GM19372 (cell line): ENCODE data around the gene TNFRSF14.

Source experiments
- ATAC-seq: cut with Tn5 transposase; IDR thresholded peaks from one replicate; pipeline ENCODE4 v1.9.1; 2021; ENCODE audit warnings: mild to moderate bottlenecking, low read depth, moderate library complexity; ENCODE audit not compliant: unreplicated experiment

Gene TNFRSF14

DNA sequence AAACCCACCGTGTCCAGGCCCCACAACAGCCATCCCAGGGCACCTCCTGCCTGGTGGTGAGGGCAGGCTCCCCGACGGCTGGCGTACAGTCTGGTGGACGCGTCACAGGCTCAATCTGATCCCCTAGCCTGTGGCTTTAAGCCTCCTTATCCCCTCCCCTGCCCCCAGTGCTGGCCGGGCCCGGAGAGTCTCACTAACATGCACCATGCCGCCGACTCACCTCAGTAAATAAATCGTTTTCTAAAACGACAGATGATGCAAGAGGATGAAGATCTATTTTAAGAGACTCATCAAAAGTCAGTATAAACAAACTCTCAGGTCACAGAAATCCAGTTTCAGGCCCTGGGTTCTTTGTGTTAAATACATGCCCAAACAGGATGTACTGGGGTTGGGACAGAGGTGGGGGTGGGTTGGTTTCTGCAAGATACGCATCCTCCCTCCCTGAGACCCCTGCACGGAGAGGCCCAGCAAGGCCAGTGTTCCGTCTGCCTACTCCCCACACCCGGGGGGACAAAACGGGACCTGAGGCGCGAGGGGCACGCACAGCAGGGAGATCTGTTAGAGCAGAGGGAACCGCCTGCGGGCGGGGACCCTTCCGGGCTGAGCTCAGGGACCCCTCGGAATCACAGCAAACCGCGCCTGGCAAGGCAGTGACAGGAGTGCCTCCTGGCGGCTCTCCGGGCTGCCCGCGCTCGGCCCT is 32.8 kb upstream of the TNFRSF14 start:
- ATAC-seq, result no peak

DNA sequence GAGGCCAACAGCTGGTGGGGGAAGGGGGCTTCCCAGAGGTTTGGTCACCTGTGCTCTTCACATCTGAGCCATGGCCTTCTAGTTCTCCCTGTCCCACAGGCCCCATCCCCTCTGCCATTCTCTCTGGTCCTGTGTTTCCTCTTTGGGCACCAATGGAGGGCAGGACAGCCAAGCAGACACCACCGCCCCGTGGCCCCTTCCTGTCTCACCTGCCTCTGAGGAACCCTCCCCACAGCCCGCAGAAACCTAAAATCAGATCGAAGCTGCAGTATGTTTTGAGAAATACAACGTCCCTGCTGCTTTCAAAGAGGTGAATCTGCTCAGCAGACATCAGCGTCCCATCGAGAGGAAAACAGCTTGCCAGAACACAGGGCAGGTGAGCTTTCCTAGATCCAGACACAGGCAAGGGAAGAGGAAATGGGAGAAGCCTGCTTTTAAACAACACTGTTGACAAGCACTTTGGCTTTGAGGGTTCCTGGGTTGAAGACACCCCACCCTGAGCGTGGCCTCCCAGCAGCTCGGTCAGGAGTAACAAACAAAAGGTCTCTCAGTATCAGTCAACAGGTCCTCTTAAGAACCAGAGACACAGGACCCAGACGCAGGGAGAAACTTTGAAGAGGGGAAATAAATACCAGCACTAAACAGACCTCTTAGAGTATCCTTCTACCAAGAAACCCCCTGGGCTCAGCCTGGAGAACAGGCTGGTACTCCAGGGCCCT is 32.1 kb upstream of the TNFRSF14 start:
- no peak for ATAC-seq

DNA sequence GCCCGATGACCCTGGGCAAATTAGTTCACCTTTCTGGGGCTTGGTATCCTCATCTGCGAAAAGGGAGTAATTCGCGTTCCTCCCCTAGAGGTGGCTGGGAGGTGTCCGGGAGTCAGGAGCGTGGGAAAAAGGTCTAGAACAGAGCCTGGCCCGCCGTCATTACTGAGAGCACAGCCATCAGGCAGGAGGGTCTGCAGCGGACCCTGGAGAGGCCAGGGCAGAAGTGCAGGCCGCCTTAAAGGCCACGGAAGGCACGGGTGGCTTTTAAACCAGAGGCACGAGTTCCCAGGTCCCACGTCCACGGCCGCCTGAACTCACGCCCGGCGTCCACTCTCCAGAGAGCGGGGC is 30.6 kb upstream of the TNFRSF14 start:
- ATAC-seq, result no peak

DNA sequence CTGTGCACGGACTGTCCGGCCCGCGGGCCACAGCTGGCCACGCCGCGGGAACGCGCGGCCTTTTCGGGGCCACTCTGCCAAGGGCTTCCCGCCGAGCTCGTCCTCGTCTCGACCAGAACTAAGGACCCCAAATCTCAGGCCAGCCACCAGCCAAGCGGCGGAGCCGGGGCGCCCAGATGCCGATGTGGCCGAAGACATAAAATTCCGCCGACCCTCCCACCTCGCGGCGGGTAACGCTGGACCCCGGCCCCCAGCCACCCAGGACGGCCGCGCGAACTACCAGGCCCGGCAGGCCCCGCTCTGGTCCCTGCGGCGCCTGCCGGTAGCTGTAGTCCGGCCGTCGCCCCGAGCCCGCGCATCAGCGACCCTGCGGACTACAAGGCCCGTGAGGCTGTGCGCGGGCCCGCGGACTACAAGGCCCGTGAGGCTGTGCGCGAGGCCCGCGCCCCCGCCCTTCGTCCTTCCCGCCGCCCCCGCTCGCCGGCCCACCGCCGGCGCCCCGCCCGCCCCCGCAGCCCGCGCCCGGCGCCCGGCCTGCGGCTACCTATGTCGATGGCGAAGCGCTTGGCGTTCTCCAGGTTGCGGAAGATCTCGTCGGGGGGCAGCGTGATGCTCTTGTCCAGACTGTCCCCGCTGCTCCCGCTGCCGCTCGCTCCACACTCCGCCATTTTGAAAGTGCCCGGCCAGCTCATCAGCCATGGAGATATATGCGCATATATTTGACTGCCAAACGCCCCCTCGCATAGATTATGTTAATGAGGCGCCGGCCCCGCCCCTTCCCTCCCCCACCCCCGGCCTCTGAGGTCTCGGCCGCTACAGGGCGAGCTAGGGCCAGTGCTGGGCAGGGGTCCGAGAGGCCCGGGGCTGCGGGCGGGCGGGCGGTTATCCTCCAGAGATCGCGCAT is 30.0 kb upstream of the TNFRSF14 start, which contains the start of gene PANK4:
PANK4 (minus strand) TSS at position 677 of the 904 bp plus-strand sequence; CDS start at position 668, 9 bp downstream.
- peak; percentile 83 for ATAC-seq

DNA sequence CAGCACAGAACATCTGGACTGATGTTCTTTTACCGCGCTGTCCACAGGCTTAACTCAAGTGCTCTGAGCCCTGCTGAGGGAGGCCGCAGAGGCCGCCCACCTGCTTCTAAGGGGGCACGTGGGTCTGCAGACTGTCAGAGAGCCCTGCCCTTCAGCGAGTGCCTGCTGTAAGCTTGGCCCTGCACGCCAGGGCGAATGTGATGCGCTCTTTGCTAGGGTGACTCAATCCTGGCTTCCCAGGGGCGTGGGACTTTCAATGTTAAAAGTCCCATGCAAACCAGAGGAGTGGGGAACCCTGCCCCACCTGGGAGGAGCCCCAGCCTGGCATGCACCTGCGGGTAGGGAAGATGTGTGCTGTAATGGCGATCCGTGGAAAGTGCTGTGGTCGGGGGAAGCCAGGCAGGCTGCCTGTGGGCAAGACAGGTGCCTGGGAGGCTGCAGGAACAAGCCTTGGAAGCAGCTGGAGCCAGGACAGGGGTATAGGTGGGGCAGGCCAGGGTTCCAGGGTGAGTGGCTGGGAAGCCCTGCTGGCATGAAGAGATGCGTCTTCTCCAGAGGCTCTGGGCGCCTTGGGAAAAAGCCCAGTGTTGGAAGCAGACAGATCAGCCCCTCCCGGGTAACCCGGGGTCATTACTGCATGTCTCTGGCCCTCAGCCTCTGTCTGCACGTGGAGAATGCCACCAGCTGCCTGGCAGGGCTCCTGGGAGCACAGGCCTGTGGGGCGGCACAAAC is 29.2 kb upstream of the TNFRSF14 start:
- peak; percentile 21 for ATAC-seq

DNA sequence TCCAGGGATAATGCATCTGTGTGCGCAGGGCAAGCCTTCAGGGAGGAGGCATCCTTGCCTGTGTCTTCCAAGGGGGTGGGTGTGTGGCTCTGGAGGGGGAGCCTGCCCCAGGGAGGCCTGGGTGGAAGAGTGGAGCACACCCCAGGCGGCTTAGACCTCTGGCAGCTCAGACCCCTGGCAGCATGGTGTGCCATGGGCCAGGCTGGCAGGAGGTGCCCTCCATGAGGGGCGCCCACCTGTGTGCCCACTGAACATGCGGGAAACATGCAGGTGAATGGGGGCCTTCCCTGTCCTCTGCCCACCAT is 28.7 kb upstream of the TNFRSF14 start:
- no peak for ATAC-seq

DNA sequence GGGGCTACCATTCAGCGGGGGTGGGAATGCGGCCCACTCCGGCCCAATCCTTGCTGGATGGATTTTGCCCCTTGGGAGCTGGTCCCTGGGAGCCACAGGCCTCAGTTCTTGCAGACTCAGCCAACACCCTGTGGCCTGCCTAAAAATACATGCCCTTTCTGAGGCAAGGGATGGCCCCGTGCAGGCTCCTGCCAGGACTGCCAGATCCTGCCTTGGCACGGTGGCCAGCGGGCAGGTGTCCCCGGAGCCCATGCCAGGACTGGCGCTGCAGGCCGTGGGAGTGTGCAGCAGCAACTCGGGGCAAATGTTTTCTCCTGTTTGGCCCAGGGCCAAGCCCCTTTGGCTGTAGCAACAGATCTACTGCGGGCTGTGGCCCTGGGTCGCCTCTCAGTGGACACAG is 28.2 kb upstream of the TNFRSF14 start:
- no peak for ATAC-seq

DNA sequence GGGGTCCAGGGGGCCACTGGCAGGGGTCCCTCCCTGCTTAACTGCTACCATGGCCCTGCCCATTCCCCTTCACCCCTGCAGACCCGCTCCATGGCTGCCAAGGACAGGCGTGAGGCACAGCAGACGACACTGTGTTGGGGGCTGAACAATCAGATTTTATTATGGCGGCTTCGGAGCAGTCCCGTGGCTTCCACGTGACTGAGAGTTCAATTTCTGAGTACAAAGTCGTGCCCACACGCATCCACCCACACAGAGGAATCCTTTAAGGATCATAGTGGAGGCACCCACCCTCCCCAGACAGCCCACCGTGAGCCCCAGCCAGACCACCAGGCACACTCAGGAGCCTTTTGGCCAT is 27.6 kb upstream of the TNFRSF14 start:
- ATAC-seq, result no peak

DNA sequence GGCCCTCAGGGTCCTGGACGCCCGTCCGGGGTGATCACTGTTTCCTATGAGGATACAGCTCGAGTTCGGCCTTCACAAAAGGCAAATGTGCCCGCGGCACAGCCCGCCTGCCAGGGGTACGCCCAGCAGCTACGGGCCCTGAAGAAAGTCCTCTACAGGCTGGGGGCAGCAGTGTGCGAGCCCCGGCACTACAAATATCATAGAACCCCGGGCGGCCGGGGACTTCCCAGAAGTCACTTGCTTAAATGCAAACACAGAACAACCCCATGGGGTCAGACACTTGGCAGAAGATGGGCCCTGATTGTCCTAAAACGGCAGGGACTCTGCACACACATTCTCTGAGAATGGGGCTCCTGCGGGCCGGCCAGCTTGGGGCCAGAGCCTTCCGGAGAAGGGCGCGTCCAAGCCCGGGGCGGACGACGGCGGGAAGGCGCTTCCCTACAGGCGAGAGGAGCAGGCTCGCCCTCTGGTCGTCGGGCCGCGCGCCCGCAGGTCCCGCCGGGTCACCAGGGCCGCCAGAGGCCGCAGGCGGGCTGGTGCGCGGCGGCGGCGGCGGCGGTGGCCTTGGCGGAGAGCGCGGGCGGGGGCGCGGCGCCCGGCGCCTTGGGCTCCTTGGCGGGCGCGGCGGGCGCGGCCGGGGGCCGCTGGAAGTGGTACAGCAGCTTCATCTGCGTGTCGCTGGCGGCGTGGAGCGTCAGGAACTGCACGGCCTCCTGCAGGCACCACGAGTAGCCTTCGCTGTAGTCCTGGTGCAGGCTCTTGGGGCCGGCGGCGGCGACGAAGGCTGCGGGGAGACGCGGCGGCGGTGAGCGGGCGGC is 27.0 kb upstream of the TNFRSF14 start:
- no peak for ATAC-seq

DNA sequence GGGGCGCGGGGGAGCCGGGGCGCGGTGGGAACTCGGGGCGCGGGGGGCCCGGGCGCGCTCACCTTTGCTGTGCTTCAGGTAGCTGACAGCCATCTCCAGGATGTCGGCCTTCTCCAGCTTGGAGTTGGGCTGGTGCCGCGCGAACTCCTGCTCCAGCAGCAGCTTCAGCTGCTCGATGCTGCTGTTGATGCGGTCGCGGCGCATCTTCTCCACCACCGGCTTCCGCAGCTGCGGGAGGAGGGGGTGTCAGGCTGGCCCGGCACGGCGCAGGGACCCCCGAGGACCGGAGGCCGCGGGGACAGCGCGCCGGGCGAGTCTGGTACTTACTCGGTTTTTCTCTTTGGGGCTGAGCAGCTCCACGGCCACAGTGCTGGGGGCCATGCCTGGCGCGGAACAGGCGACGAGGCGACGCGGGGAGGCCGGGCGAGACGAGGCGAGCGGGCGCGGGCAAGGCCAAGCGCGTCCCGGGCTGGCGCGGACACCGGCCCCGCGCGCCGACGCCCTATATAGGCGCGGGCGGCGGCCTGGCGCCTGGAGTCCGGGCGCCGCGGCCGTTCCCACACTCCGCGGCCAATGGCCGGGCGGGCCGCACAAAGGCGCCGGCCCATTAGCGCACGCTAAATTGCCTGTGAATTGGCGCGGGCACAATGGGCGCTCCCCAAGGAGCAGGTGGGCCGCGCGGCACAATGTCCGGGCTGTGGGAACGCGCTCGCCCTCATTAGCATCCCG is 26.2 kb upstream of the TNFRSF14 start, which contains the start of gene HES5:
HES5 (minus strand) TSS at position 480 of the 729 bp plus-strand sequence; CDS start at position 381, 99 bp downstream.
- no peak for ATAC-seq

DNA sequence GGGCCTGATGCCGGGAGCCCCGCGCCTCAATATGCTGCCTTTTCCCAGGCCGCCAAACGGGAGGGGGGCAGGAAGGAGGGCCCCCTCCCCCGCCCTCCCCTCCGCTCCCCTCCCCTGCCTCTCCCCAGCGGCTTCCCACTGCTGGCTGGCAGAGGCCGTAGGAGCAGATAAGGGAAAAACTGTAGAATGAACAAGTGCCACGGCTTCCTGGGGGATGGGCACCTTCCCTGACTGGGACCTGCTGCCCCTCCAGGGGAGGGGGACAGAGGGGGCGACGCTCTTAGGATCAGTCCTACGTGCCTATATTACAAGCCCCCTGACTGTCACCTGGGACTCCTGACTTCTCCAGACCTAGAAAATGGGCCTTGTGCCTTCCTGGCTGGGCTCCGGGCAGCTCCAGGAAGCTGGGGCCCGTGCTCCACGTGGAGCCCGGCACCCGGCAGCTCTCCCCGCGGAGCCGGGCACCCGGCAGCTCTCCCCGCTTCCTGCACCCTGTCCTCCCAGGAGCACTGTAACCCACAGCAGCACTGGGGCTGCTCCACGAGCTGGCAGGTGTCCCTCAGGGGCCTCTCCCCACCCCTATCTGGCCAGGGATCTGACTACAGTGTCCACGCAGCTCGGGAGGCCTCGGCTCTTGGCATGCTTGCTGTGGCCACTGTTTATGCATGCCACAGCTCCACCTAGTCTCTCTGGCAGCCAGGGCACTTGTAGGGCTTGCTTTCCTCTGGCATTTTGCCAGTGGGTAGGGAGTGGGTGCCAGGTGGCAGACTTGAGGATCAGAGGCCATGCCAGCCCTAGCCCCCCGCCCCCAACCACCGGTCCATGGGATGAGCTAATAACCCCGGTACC is 25.4 kb upstream of the TNFRSF14 start:
- no peak for ATAC-seq

DNA sequence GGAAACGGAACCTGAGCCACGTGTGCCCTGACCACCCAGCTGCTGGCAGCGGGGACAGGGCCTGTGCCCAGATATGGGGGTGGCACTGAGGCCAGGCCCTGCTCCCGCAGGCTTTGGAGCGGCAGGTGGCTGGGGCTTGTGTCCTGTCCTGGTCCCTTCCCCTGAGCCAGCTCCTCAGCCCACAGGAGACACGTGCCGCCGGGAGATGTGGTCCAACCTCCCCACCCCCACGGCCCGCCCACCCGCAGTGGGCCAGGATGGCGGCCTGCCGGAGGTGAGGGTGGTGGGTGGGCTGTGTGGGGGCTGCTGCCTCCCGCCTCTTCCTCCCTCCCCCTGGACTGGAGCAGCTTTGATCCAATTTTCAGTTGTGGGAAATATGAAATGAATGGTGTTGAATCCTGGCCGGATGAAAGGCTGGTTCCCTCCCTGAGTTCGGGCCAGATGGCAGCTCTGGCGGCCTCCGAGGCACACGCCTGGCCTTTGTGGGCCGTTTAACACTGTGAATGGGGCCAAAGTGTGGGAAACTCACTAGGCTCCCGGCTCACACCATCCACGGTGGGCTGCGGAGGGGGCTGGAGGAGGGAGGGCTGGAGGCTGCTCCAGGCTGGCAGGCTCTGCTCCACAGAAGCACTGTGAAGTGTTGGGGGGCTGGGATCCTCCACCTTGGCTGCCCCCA is 23.5 kb upstream of the TNFRSF14 start:
- no peak for ATAC-seq

DNA sequence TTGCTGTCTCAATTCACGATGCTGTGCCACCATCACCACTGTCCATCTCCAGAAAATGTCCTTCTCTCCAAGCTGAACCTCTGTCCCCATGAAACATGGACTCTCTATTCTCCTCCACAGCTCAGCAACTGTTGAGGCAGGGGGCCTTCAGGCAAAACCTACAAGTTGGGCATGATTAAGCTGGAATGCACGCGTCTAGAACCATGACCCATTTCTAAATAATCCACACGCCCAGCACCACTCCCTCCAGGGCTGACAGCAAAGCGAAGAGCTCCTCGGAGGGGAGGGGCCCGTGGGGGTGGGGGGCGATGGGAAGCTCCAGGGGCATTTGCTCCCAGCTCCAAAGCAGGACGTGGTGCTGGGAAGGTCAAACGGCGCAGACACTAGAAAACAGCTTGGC is 22.8 kb upstream of the TNFRSF14 start:
- ATAC-seq, result no peak

DNA sequence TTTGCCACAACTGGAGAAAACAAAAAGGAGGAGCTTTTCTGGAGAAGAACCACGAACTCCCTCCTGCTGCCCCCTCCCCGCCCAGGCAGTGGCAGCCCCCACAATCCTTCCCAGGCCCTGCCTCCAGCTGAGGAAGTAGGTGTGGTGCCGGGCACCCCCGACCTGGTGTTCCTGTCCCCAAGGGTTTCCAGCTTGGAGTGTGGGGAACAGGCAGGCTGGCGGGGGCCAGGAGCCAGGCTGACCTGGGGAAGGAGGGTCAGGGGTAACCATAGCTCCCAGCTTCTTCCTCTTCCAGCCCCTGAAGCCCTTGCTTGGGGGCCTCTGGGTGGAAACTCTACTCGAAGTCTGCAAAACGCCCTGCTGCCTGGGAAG is 21.9 kb upstream of the TNFRSF14 start:
- no peak for ATAC-seq

DNA sequence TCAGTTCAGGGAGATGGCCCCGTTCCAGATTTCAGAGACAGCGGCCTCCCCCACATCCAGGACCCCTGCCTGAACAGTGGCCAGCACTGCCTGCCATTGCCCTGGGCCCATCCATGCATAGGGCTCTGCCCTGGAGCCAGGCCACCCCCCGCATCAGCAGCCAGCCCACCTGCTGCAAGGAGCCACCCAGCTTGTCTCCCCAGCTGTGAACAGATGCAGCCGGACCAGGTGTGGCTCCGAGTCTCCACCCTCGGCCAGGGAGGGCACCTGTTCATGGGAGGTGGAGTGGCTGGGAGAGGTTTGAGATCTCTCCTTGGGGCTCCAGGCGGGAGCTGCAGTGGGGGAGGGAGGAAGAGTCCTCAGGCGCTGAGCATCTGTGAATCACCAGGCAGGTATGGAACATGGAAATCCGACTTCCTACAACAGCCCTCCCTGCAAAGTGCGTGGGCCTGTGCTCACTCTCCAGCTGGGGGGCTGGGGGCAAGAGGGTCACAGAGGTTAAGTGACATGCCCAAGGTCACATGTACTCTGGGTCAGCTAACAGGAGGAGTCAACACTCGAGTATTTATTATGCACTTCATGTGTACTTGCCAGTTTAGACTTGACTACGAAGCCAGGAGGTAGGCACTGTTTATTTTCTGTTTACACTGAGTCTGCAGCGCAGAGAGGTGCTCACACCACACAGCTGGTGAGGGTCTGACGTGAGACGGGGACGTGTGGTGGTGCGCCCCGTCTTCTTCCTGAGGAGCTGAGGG is 21.3 kb upstream of the TNFRSF14 start:
- no peak for ATAC-seq

DNA sequence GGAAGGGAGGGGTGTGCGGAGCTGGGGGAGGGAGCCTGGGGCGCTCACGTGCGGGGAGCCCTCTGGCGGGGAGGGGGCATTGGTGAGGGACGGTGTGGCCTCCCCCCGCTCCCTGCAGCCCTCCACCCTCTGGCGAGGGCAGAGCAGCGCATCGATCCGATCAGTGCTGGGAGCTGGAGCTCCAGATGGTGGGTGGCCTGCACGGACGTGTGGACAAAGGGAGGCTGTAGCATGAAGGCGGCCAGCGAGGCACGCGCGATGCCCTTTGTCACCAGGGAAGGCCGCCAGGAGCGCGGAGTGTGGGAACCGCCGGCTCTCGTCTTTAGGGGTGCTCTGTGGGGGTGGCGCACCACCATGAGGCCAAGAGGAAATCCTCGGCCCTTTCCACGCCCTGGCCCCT is 20.7 kb upstream of the TNFRSF14 start:
- no peak for ATAC-seq

DNA sequence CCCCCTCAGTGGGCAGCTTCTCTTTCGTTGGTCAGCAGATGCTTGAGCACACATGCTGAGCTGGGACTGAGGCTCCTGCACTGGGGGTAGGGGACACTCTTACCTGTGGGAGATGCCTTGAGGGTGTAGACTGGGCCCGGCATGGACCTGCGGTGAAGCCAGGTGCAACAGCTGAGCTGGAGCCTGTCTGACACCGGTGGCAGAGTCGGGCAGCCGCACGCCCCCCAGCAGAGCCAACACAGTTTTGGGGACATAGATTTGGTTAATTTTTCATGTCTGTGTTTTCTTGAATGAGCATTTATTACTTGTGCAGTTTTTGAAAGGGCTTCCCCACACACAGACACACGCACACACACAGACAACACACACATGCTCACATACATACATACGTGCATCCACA is 20.2 kb upstream of the TNFRSF14 start:
- no peak for ATAC-seq
